WTC11 (cell line): Measurements from ENCODE around the gene CALR3. TPM values are rescaled to one million over a fixed set of nuclear protein-coding genes. Genes with fewer than 3 reads are reported as not detected.
A peak's percentile ranks its signal among the peaks of the same experiment; 100 is the strongest.

Source experiments
- ATAC-seq: fragments of 200-7000 bp; cut with Tn5 transposase; 2 replicates; pipeline ENCODE4 v1.10.0; 2021; ENCODE audit warnings: mild to moderate bottlenecking, moderate library complexity
- CTCF ChIA-PET: fragments of 300-600 bp; sonication (Branson Sonifier 250); formaldehyde crosslinking; loops from one replicate; lab custom pipeline; 2021; ENCODE audit warnings: antibody characterized with exemption; lab: Charles Lee
- POLR2A ChIA-PET: fragments of 350-600 bp; sonication (Branson Sonifier 250); formaldehyde crosslinking; loops from one replicate; lab custom pipeline; 2021; ENCODE audit warnings: antibody characterized with exemption; lab: Charles Lee
- DNase-seq: peaks from one replicate; pipeline ENCODE4 v3.0.0; 2021; ENCODE audit warnings: low spot score
- H3K27ac Mint-ChIP-seq: 2 replicates; pipeline ENCODE4 v1.8.0; 2021; ENCODE audit warnings: mixed read lengths
- H3K27me3 Mint-ChIP-seq: 2 replicates; pipeline ENCODE4 v1.8.0; 2021; ENCODE audit warnings: low read depth, mild to moderate bottlenecking, moderate library complexity, mixed read lengths
- H3K36me3 Mint-ChIP-seq: 2 replicates; pipeline ENCODE4 v1.8.0; 2021; ENCODE audit warnings: mixed read lengths
- H3K4me1 Mint-ChIP-seq: 2 replicates; pipeline ENCODE4 v1.8.0; 2022; ENCODE audit warnings: mixed read lengths
- H3K4me3 Mint-ChIP-seq: 2 replicates; pipeline ENCODE4 v1.8.0; 2021; ENCODE audit warnings: mild to moderate bottlenecking, moderate library complexity, mixed read lengths
- H3K9me3 Mint-ChIP-seq: 2 replicates; pipeline ENCODE4 v1.8.0; 2021; ENCODE audit warnings: mixed read lengths
- ATF1 ChIP-seq: sonication (generic); formaldehyde crosslinking; IDR thresholded peaks from 2 replicates; pipeline ENCODE4 v1.8.1; 2023; ENCODE audit warnings: mild to moderate bottlenecking, moderate library complexity, missing genetic modification reagents
- CBFB ChIP-seq: sonication (generic); formaldehyde crosslinking; IDR thresholded peaks from 2 replicates; pipeline ENCODE4 v1.8.1; 2022; ENCODE audit warnings: mild to moderate bottlenecking, low read depth, missing genetic modification reagents
- CREM ChIP-seq: sonication (generic); formaldehyde crosslinking; IDR thresholded peaks from 2 replicates; pipeline ENCODE4 v1.8.1; 2022; ENCODE audit warnings: mild to moderate bottlenecking, missing genetic modification reagents, moderate library complexity
- ETV6 ChIP-seq: sonication (generic); formaldehyde crosslinking; IDR thresholded peaks from 2 replicates; pipeline ENCODE4 v1.8.1; 2022; ENCODE audit warnings: mild to moderate bottlenecking, missing genetic modification reagents
- FOXK1 ChIP-seq: sonication (generic); formaldehyde crosslinking; IDR thresholded peaks from 2 replicates; pipeline ENCODE4 v1.8.0; 2022; ENCODE audit warnings: mild to moderate bottlenecking, moderate library complexity, missing genetic modification reagents
- FOXP1 ChIP-seq: sonication (generic); formaldehyde crosslinking; IDR thresholded peaks from 2 replicates; pipeline ENCODE4 v1.8.0; 2022; ENCODE audit warnings: missing genetic modification reagents, mild to moderate bottlenecking, moderate library complexity, borderline replicate concordance
- GRHL2 ChIP-seq: fragments of 250-450 bp; sonication (Bioruptor Pico); IDR thresholded peaks from 2 replicates; pipeline ENCODE4 v1.8.0; 2022; ENCODE audit warnings: mild to moderate bottlenecking, moderate library complexity; ENCODE audit not compliant: insufficient replicate concordance, severe bottlenecking
- MYBL2 ChIP-seq: sonication (generic); formaldehyde crosslinking; IDR thresholded peaks from 2 replicates; pipeline ENCODE4 v1.8.1; 2023; ENCODE audit warnings: mild to moderate bottlenecking, moderate library complexity, missing genetic modification reagents
- PREB ChIP-seq: sonication (generic); formaldehyde crosslinking; IDR thresholded peaks from 2 replicates; pipeline ENCODE4 v1.8.1; 2022; ENCODE audit warnings: mild to moderate bottlenecking, missing genetic modification reagents, moderate library complexity, borderline replicate concordance
- SP1 ChIP-seq: sonication (generic); formaldehyde crosslinking; conservative IDR thresholded peaks from 2 replicates; pipeline ENCODE4 v1.8.1; 2022; ENCODE audit warnings: missing genetic modification reagents
- TEAD4 ChIP-seq: sonication (generic); formaldehyde crosslinking; IDR thresholded peaks from 2 replicates; pipeline ENCODE4 v1.8.0; 2022; ENCODE audit warnings: mild to moderate bottlenecking, missing genetic modification reagents
- TP53 ChIP-seq: sonication (generic); formaldehyde crosslinking; IDR thresholded peaks from 2 replicates; pipeline ENCODE4 v1.8.1; 2023; ENCODE audit warnings: mild to moderate bottlenecking, missing genetic modification reagents
- ZNF512 ChIP-seq: sonication (generic); formaldehyde crosslinking; IDR thresholded peaks from 2 replicates; pipeline ENCODE4 v1.8.1; 2022; ENCODE audit warnings: missing genetic modification reagents, borderline replicate concordance
- total RNA-seq: library from RNA; stranded (reverse); gene quantifications from 3 replicates; pipeline ENCODE4 v1.2.3, GENCODE V29; 2021
- TF ChIP-seq, protein P1 (sequence below): sonication (generic); formaldehyde crosslinking; IDR thresholded peaks from 2 replicates; pipeline ENCODE4 v1.8.0; 2023; ENCODE audit warnings: missing genetic modification reagents, mild to moderate bottlenecking, borderline replicate concordance
- TF ChIP-seq, protein P2 (sequence below): fragments of 200-600 bp; IDR thresholded peaks from 2 replicates; pipeline ENCODE4 v1.8.0; 2022; ENCODE audit warnings: antibody characterized with exemption
- TF ChIP-seq, protein P3 (sequence below): sonication (generic); formaldehyde crosslinking; IDR thresholded peaks from 2 replicates; pipeline ENCODE4 v1.8.0; 2022; ENCODE audit warnings: missing genetic modification reagents
- TF ChIP-seq, protein P4 (sequence below): sonication (generic); formaldehyde crosslinking; IDR thresholded peaks from 2 replicates; pipeline ENCODE4 v1.8.1; 2022; ENCODE audit warnings: low read depth, mild to moderate bottlenecking, moderate library complexity, missing genetic modification reagents, borderline replicate concordance

The CALR3 gene
- total RNA-seq, 1 experiment from 2014 or later, result 0.87 TPM

DNA sequence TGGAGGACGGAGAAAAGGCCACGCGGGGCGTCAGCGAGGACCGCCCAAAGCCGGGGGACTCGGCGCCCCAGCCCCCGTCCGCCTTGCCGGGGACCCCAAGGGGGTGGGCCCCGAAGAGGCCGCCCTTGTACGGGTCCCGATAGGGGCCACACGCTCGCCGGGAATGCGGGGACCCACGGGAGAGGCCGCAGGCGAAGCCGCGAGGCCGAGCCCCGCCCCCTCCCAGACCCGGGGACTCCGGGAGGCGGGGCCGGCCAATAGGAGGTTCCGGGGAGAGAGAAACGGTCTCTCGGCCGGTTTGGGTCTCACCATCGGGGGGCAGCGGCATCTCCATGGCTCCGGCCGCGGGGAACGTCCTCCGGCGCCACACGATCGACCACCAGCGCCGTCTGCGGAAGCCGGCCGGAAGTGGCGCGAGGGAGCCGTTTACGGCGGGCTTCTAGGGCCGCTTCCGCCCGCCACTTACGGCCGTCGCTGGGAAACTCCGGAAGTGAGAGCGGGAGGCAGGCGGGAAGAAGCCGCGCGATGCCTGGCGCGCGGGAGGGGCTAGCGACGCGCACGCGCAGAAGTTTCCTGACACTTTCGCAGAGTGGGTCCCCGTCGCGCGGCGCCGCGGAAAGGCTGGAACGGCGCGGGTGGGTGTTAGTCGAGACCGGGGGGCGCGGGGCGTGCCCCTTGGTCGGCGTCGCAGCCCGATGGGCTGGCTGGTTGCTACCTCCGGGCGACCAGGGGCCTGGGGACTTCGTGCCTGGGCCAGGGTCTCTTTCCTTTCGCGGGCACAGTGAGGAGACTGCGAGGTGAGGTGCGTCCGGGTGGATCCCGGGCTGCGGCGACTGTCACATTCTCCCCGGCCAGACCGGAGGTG lies 46.3 kb upstream of the CALR3 start, which contains the start of gene CHERP (continued):
- peak; percentile 71; the same call in 1 of the 2 replicates for TF ChIP-seq CREM (CRISPR knock-in tag)
- peak; percentile 90 for TF ChIP-seq SP1 (CRISPR knock-in tag)
- TF ChIP-seq, protein P1, sequence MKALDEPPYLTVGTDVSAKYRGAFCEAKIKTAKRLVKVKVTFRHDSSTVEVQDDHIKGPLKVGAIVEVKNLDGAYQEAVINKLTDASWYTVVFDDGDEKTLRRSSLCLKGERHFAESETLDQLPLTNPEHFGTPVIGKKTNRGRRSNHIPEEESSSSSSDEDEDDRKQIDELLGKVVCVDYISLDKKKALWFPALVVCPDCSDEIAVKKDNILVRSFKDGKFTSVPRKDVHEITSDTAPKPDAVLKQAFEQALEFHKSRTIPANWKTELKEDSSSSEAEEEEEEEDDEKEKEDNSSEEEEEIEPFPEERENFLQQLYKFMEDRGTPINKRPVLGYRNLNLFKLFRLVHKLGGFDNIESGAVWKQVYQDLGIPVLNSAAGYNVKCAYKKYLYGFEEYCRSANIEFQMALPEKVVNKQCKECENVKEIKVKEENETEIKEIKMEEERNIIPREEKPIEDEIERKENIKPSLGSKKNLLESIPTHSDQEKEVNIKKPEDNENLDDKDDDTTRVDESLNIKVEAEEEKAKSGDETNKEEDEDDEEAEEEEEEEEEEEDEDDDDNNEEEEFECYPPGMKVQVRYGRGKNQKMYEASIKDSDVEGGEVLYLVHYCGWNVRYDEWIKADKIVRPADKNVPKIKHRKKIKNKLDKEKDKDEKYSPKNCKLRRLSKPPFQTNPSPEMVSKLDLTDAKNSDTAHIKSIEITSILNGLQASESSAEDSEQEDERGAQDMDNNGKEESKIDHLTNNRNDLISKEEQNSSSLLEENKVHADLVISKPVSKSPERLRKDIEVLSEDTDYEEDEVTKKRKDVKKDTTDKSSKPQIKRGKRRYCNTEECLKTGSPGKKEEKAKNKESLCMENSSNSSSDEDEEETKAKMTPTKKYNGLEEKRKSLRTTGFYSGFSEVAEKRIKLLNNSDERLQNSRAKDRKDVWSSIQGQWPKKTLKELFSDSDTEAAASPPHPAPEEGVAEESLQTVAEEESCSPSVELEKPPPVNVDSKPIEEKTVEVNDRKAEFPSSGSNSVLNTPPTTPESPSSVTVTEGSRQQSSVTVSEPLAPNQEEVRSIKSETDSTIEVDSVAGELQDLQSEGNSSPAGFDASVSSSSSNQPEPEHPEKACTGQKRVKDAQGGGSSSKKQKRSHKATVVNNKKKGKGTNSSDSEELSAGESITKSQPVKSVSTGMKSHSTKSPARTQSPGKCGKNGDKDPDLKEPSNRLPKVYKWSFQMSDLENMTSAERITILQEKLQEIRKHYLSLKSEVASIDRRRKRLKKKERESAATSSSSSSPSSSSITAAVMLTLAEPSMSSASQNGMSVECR (CRISPR knock-in tag), result peak; percentile 86; the same call in 1 of the 2 replicates
- TF ChIP-seq FOXK1 (CRISPR knock-in tag), result peak; percentile 90
- TF ChIP-seq, protein P2, sequence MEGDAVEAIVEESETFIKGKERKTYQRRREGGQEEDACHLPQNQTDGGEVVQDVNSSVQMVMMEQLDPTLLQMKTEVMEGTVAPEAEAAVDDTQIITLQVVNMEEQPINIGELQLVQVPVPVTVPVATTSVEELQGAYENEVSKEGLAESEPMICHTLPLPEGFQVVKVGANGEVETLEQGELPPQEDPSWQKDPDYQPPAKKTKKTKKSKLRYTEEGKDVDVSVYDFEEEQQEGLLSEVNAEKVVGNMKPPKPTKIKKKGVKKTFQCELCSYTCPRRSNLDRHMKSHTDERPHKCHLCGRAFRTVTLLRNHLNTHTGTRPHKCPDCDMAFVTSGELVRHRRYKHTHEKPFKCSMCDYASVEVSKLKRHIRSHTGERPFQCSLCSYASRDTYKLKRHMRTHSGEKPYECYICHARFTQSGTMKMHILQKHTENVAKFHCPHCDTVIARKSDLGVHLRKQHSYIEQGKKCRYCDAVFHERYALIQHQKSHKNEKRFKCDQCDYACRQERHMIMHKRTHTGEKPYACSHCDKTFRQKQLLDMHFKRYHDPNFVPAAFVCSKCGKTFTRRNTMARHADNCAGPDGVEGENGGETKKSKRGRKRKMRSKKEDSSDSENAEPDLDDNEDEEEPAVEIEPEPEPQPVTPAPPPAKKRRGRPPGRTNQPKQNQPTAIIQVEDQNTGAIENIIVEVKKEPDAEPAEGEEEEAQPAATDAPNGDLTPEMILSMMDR, result no peak
- peak; percentile 44; the same call in 1 of the 2 replicates for TF ChIP-seq FOXP1 (CRISPR knock-in tag)
- no peak for TF ChIP-seq MYBL2 (CRISPR knock-in tag)
- TF ChIP-seq GRHL2, result no peak

DNA sequence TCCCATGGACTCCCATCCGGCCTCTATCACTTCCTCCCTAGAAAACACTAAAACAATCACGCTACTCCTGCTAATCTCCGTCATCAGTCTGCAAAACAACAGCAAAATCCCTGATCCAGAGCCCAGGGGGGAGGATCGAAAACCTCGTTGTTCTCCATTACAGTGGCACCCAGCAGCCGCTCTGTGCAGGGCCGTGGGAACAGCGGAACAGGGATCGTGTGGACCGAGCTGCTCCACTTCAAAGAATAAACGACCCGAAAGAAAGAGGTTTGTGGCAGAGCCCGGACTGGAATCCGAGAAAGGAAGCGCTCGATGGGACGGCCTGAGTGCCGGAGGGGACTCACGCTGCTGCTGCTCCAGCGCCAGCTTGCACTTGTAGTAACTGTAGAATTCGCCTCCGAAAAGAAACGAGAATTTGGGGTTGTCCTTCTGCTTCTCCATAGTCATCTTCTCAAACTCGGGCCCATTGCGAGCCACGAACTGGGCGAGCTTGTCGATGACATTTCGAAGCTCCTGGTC lies 45.6 kb upstream of the CALR3 start:
- DNase-seq (no peak), ATAC-seq (no peak)
- no peak for TF ChIP-seq CBFB (CRISPR knock-in tag)
- TF ChIP-seq, protein P3, sequence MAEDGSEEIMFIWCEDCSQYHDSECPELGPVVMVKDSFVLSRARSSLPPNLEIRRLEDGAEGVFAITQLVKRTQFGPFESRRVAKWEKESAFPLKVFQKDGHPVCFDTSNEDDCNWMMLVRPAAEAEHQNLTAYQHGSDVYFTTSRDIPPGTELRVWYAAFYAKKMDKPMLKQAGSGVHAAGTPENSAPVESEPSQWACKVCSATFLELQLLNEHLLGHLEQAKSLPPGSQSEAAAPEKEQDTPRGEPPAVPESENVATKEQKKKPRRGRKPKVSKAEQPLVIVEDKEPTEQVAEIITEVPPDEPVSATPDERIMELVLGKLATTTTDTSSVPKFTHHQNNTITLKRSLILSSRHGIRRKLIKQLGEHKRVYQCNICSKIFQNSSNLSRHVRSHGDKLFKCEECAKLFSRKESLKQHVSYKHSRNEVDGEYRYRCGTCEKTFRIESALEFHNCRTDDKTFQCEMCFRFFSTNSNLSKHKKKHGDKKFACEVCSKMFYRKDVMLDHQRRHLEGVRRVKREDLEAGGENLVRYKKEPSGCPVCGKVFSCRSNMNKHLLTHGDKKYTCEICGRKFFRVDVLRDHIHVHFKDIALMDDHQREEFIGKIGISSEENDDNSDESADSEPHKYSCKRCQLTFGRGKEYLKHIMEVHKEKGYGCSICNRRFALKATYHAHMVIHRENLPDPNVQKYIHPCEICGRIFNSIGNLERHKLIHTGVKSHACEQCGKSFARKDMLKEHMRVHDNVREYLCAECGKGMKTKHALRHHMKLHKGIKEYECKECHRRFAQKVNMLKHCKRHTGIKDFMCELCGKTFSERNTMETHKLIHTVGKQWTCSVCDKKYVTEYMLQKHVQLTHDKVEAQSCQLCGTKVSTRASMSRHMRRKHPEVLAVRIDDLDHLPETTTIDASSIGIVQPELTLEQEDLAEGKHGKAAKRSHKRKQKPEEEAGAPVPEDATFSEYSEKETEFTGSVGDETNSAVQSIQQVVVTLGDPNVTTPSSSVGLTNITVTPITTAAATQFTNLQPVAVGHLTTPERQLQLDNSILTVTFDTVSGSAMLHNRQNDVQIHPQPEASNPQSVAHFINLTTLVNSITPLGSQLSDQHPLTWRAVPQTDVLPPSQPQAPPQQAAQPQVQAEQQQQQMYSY, result peak; percentile 67
- H3K27me3 Mint-ChIP-seq, result no peaks in the 10 kb centered on the region
- peak overlapping the region; percentile 91 for H3K27ac Mint-ChIP-seq
- POLR2A ChIA-PET, result interaction anchor here (1.0 kb wide), 1 partner anchor 9 kb away, joined by 3 read pairs; no protein-coding TSS in a partner anchor
- H3K9me3 Mint-ChIP-seq, result no peaks in the 10 kb centered on the region
- H3K4me3 Mint-ChIP-seq, result peak overlapping the region; percentile 89
- peaks cover 36% of the 10 kb centered on the region for H3K36me3 Mint-ChIP-seq
- CTCF ChIA-PET, result no interaction called here
- H3K4me1 Mint-ChIP-seq, result peaks cover 17% of the 10 kb centered on the region

DNA sequence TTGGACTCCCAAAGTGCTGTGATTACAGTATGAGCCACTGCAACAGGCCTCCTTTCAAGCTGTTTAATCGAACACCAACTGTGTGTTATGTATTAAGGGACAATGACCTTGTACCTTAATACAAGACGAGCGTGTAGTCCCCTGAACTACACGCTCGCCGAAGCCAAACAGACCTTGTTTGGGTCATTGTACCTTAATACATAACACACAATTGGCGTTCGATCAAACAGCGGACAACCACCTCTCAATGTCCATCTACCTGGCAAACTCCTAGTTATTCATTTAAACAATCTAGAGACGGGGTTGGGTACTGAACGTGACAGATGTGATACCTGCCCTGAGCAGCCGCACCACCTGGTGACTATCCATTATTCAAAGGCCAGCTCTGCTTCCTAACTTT lies 45.0 kb upstream of the CALR3 start:
- Mint-ChIP-seq H3K36me3 (peaks cover 39% of the 10 kb centered on the region), H3K4me1 (peaks cover 17% of the 10 kb centered on the region), H3K4me3 (peak overlapping the region; percentile 89), H3K27ac (peak overlapping the region; percentile 91), H3K9me3 (no peaks in the 10 kb centered on the region), H3K27me3 (no peaks in the 10 kb centered on the region)
- no peak for DNase-seq
- ChIA-PET CTCF (no interaction called here), POLR2A (no interaction called here)
- ATAC-seq, result no peak
- TF ChIP-seq TP53 (no peak), ATF1 (no peak), ZNF512 (CRISPR knock-in tag) (no peak), TEAD4 (CRISPR knock-in tag) (no peak), FOXK1 (CRISPR knock-in tag) (no peak), ETV6 (no peak), PREB (no peak)
- TF ChIP-seq, protein P4, sequence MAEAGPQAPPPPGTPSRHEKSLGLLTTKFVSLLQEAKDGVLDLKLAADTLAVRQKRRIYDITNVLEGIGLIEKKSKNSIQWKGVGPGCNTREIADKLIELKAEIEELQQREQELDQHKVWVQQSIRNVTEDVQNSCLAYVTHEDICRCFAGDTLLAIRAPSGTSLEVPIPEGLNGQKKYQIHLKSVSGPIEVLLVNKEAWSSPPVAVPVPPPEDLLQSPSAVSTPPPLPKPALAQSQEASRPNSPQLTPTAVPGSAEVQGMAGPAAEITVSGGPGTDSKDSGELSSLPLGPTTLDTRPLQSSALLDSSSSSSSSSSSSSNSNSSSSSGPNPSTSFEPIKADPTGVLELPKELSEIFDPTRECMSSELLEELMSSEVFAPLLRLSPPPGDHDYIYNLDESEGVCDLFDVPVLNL (CRISPR knock-in tag), result no peak
